ENCODE results near the gene TTC29. TPM values are rescaled to one million over a fixed set of nuclear protein-coding genes. Genes with fewer than 3 reads are reported as not detected.
"Not testable (repeated sequence)": the region's sequence is repeated elsewhere in the genome, so short reads cannot be mapped to it uniquely, and the experiment has no call there.

Gene TTC29
- total and polyA plus RNA-seq, 9 donors: 0.09 to 0.21 (median 0.19) TPM; not detected in 5

DNA sequence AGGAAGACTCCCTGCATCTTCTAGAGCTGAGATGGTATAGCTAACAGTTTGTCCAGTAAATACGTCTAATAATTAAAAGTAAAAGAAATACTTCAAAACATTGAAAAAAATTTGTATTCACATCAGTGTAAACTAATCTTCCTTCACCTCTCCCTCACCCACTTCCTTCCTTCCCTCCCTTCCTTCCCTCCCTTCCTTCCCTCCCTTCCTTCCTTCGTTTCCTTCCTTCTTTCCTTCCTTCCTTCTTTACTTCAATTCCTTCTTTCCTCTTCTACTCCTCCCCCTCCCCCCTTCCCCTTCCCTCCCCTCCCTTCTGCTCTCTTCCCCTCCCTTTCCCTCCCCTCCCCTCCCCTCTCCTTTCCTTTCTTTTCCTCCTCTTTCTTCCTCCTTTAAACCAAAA is 203.2 kb downstream of the TTC29 start:
- H3K4me1 ChIP-seq (ENCODE audit: control insufficient read depth, insufficient read depth, low read length): no peaks in the 10 kb centered on the region
- H3K27ac ChIP-seq (ENCODE audit: low read length): no peak overlapping the region
- no peak for DNase-seq
- H3K36me3 ChIP-seq (ENCODE audit: control insufficient read depth, insufficient read depth, low read length): no peaks in the 10 kb centered on the region
- no CpG with 5 or more reads among the region's 2 CpGs for WGBS (ENCODE audit: insufficient coverage)
- no peaks in the 10 kb centered on the region for H3K27me3 ChIP-seq (ENCODE audit: control insufficient read depth, insufficient read depth, low read length)
- no peak overlapping the region for H3K4me3 ChIP-seq (ENCODE audit: low read length)
- H3K9me3 ChIP-seq (replicated peaks; ENCODE audit: control insufficient read depth, low read depth, low read length): no peaks in the 10 kb centered on the region

GRCh38 chr4:146739182-146739581 is 206.5 kb downstream of the TTC29 start:
- H3K27ac ChIP-seq (ENCODE audit: low read length): no peak overlapping the region
- no peaks in the 10 kb centered on the region for H3K9me3 ChIP-seq (replicated peaks; ENCODE audit: control insufficient read depth, low read depth, low read length)
- H3K4me3 ChIP-seq (ENCODE audit: low read length): no peak overlapping the region
- no CpG with 5 or more reads among the region's 3 CpGs for WGBS (ENCODE audit: insufficient coverage)
- H3K36me3 ChIP-seq (ENCODE audit: control insufficient read depth, insufficient read depth, low read length): no peaks in the 10 kb centered on the region
- H3K4me1 ChIP-seq (ENCODE audit: control insufficient read depth, insufficient read depth, low read length): no peaks in the 10 kb centered on the region
- H3K27me3 ChIP-seq (ENCODE audit: control insufficient read depth, insufficient read depth, low read length): no peaks in the 10 kb centered on the region
- no peak for DNase-seq

DNA sequence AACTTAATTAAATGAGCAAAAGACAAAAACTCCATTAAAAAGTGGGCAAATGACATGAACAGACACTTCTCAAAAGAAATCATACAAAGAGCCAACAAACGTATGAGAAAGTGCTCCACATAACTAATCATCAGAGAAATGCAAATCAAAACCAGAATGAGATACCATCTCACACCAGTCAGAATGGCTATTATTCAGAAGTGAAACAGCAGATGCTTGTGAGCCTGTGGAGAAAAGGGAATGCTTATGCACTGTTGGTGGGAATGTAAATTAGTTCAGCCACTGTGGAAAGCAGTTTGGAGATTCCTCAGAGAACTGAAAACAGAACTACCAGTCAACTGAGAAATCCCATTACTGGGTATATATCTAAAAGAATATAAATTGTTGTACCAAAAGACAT is 222.1 kb downstream of the TTC29 start:
- not testable (repeated sequence) for H3K4me3 ChIP-seq (ENCODE audit: low read length); DNase-seq
- WGBS (ENCODE audit: insufficient coverage): no CpG with 5 or more reads among the region's 1 CpG

DNA sequence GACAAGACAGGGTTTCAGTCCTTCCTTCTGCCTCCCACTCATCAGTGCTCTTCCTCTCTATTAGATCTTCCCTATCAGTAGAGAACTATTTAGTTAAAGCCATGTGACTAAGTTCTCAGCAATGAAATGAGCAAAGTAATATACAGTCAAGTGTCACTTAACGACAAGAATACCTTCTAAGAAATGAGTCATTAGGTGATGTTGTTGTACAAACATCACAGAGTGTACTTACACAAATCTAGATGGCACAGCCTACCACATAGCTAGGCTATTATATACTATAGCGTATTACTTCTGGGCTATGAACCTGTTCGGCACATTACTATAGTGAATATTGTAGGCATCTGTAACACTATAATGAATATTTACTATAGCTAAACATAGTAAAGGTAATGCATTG is 235.7 kb downstream of the TTC29 start:
- no peak overlapping the region for H3K27ac ChIP-seq (ENCODE audit: low read length)
- WGBS (ENCODE audit: insufficient coverage): no CpG with 5 or more reads among the region's 3 CpGs

More for the DNA sequence above, 222.1 kb downstream of the TTC29 start:
- H3K27ac ChIP-seq (ENCODE audit: low read length); H3K27me3 ChIP-seq (ENCODE audit: control insufficient read depth, insufficient read depth, low read length); H3K4me1 ChIP-seq (ENCODE audit: control insufficient read depth, insufficient read depth, low read length); H3K9me3 ChIP-seq (replicated peaks; ENCODE audit: control insufficient read depth, low read depth, low read length); H3K36me3 ChIP-seq (ENCODE audit: control insufficient read depth, insufficient read depth, low read length): not testable (repeated sequence)

GRCh38 chr4:146699910-146700309 is 245.8 kb downstream of the TTC29 start:
- Histone ChIP-seq H3K36me3 (ENCODE audit: control insufficient read depth, insufficient read depth, low read length) (no peaks in the 10 kb centered on the region), H3K27me3 (ENCODE audit: control insufficient read depth, insufficient read depth, low read length) (no peaks in the 10 kb centered on the region), H3K4me1 (ENCODE audit: control insufficient read depth, insufficient read depth, low read length) (no peaks in the 10 kb centered on the region), H3K4me3 (ENCODE audit: low read length) (no peak overlapping the region), H3K27ac (ENCODE audit: low read length) (no peak overlapping the region), H3K9me3 (replicated peaks; ENCODE audit: control insufficient read depth, low read depth, low read length) (no peaks in the 10 kb centered on the region)
- WGBS (ENCODE audit: insufficient coverage): 90% methylated on average over 3 of the region's 8 CpGs
- DNase-seq: no peak

More for the DNA sequence above, 235.7 kb downstream of the TTC29 start:
- Histone ChIP-seq H3K4me1 (ENCODE audit: control insufficient read depth, insufficient read depth, low read length) (no peaks in the 10 kb centered on the region), H3K4me3 (ENCODE audit: low read length) (no peak overlapping the region), H3K27me3 (ENCODE audit: control insufficient read depth, insufficient read depth, low read length) (no peaks in the 10 kb centered on the region), H3K9me3 (replicated peaks; ENCODE audit: control insufficient read depth, low read depth, low read length) (no peaks in the 10 kb centered on the region), H3K36me3 (ENCODE audit: control insufficient read depth, insufficient read depth, low read length) (no peaks in the 10 kb centered on the region)
- no peak for DNase-seq

GRCh38 chr4:146674829-146675570 is 270.7 kb downstream of the TTC29 start:
- no peaks in the 10 kb centered on the region for H3K36me3 ChIP-seq (ENCODE audit: control insufficient read depth, insufficient read depth, low read length)
- no peak overlapping the region for H3K27ac ChIP-seq (ENCODE audit: low read length)
- no peaks in the 10 kb centered on the region for H3K27me3 ChIP-seq (ENCODE audit: control insufficient read depth, insufficient read depth, low read length)
- no peaks in the 10 kb centered on the region for H3K4me1 ChIP-seq (ENCODE audit: control insufficient read depth, insufficient read depth, low read length)
- no peak for DNase-seq
- no peaks in the 10 kb centered on the region for H3K9me3 ChIP-seq (replicated peaks; ENCODE audit: control insufficient read depth, low read depth, low read length)
- H3K4me3 ChIP-seq (ENCODE audit: low read length): no peak overlapping the region
- WGBS (ENCODE audit: insufficient coverage): 90% methylated on average over 2 of the region's 2 CpGs

GRCh38 chr4:146663968-146664311 is 281.7 kb downstream of the TTC29 start:
- WGBS (ENCODE audit: insufficient coverage): no CpG with 5 or more reads among the region's 6 CpGs
- not testable (repeated sequence) for H3K27me3 ChIP-seq (ENCODE audit: control insufficient read depth, insufficient read depth, low read length); H3K36me3 ChIP-seq (ENCODE audit: control insufficient read depth, insufficient read depth, low read length); H3K4me1 ChIP-seq (ENCODE audit: control insufficient read depth, insufficient read depth, low read length); DNase-seq; H3K27ac ChIP-seq (ENCODE audit: low read length); H3K9me3 ChIP-seq (replicated peaks; ENCODE audit: control insufficient read depth, low read depth, low read length); H3K4me3 ChIP-seq (ENCODE audit: low read length)

DNA sequence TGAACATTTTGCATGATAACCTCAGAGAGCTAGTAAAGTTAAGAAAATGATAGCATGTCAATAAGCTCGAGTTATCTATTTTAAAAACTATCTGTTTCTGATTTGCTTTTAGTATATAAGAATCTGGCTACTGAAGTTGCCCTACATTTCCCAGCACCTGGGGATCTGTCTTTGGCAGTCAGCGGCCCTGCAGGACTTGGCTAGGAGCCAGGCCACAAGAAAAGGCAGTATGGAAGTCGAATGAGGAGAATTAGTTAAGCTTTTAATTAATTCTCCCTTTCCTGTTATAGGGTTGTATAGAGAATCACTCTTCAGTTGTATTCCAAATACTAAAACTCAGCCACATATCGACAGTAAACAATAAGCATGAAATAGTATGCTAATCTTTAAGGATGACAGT is 284.3 kb downstream of the TTC29 start:
- no peak for DNase-seq
- H3K9me3 ChIP-seq (replicated peaks; ENCODE audit: control insufficient read depth, low read depth, low read length): no peaks in the 10 kb centered on the region
- WGBS (ENCODE audit: insufficient coverage): no CpG with 5 or more reads among the region's 4 CpGs
- H3K36me3 ChIP-seq (ENCODE audit: control insufficient read depth, insufficient read depth, low read length): no peaks in the 10 kb centered on the region
- no peak overlapping the region for H3K4me3 ChIP-seq (ENCODE audit: low read length)
- no peak overlapping the region for H3K27ac ChIP-seq (ENCODE audit: low read length)
- H3K27me3 ChIP-seq (ENCODE audit: control insufficient read depth, insufficient read depth, low read length): no peaks in the 10 kb centered on the region
- H3K4me1 ChIP-seq (ENCODE audit: control insufficient read depth, insufficient read depth, low read length): no peaks in the 10 kb centered on the region

Measured in muscle of leg (tissue), 11 donors.